GM19035 (cell line): ENCODE data around the gene NEDD4L.

Experiments
- ATAC-seq: cut with Tn5 transposase; IDR thresholded peaks from one replicate; pipeline ENCODE4 v1.9.1; 2021; ENCODE audit not compliant: unreplicated experiment

NEDD4L gene

DNA sequence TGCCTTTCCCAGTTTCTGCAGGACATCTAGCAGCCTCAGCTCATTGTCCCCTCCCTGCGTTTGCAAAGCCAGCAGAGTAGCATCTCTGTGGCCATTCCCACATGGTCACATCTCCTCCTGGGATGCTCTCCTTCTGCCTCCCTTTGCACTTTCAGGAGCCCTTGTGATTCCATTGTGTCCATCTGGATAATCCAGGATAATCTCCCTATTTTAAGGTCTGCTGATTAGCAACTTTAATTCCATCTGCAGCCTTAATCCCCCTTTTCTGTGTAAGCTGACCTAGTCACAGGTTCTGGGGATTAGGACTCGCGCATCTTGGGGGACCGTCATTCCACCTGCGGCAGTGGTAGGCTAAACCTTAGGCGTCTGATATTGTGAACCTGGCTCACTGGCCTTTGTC is 70.7 kb downstream of the NEDD4L start:
- no peak for ATAC-seq

- ATAC-seq, result no peak
Measured at GRCh38 chr18:58116818-58117217, 72.8 kb downstream of the NEDD4L start.

- no peak for ATAC-seq
Measured at GRCh38 chr18:58117786-58118403, 73.9 kb downstream of the NEDD4L start.

- no peak for ATAC-seq
Measured at GRCh38 chr18:58118536-58118935, 74.5 kb downstream of the NEDD4L start.

DNA sequence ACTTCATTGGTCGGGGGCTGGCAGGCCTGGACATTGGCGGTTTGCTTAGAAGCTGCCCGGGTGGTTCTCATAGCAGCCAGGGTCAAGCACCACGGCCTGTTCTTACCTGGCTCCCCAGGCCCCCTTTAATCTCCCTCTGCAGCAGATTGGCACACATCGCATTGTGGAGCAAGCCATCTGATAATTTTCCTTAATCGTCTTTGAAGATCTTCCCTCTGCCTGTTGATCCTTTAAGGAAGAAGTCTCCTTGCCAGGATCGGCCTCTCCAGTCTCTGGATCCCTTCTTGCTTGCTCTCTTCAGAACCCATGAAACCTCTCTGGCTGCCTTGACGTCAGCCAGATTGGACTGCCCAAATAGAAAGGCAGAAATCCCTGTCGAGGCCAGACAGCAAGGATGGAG is 75.8 kb downstream of the NEDD4L start:
- no peak for ATAC-seq

GRCh38 chr18:58124475-58124874 is 80.4 kb downstream of the NEDD4L start:
- no peak for ATAC-seq

DNA sequence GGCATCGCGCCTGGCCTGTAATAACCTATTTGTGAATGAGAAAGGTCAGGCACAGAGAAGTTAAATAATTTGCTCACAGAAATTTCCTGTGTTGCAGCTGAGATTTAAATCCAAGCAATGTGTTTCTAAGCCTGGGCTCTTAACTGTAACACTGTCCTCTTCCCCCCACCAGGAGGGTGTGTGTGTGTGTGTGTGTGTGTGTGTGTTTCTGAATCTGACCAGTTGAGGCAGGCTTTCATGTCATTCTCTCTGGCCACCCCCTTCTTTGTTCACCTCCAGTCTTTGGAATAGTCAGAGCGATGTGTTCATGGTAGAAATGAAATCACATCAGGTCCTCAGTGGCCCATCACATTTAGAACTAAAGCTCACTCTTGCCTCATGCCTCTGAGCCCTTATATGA is 81.2 kb downstream of the NEDD4L start:
- no peak for ATAC-seq

DNA sequence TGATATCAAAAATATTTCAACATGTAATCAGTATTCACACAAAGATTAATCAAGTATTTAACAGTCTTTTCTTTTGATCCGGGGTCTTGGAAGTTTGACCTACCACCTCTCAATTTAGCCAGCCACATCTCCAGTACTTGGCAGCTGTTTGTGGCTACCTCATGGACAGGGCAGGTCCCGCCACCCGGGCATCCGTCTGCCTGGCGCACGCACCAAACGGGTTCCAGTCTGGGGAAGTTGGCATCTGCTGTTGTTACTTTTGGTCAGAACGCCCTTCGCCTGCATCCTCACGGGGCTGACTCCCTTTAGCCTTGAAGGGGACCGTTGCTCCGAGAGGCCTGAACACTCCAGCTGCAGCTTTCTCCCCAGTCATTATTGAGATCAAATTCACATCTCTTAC is 81.7 kb downstream of the NEDD4L start:
- ATAC-seq, result no peak

GRCh38 chr18:58128381-58129374 is 84.7 kb downstream of the NEDD4L start:
- ATAC-seq, result no peak

- no peak for ATAC-seq
Measured at GRCh38 chr18:58132595-58133261, 88.7 kb downstream of the NEDD4L start.

- no peak for ATAC-seq
Measured at GRCh38 chr18:58135183-58135641, 91.2 kb downstream of the NEDD4L start.

DNA sequence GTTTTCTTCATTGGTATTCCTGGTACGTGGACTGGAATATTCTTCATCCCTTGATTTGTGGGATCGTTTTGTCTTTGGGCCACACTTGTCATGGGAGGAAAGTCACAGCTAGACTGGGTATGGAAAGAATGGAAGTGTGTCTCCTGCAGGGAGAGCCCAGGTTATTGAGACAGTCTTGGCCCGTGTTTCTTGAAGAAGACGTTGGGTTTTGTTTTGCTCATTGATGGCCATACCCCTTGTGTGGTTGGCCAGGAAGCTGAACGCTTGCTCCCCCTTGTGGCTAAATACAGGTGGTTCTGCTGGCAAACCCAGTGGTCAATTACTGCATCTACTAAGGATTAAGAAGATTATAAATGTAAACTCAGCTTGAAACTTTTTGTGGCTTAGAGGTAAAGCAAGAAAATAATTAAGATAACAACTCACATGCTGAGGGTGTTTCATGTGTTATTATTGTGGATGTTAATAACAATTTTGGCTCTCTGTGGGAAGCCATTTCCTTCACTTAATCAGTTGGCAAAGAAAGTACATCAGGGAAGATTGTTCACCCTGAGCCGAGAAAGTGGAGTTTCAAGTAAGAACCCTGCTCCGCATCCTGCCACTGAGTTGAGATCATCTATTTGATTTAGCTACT is 91.8 kb downstream of the NEDD4L start:
- ATAC-seq, result peak; percentile 91

- ATAC-seq, result no peak
Measured at GRCh38 chr18:58136879-58137278, 92.9 kb downstream of the NEDD4L start.

- ATAC-seq, result no peak
Measured at GRCh38 chr18:58139459-58140386, 95.7 kb downstream of the NEDD4L start.

DNA sequence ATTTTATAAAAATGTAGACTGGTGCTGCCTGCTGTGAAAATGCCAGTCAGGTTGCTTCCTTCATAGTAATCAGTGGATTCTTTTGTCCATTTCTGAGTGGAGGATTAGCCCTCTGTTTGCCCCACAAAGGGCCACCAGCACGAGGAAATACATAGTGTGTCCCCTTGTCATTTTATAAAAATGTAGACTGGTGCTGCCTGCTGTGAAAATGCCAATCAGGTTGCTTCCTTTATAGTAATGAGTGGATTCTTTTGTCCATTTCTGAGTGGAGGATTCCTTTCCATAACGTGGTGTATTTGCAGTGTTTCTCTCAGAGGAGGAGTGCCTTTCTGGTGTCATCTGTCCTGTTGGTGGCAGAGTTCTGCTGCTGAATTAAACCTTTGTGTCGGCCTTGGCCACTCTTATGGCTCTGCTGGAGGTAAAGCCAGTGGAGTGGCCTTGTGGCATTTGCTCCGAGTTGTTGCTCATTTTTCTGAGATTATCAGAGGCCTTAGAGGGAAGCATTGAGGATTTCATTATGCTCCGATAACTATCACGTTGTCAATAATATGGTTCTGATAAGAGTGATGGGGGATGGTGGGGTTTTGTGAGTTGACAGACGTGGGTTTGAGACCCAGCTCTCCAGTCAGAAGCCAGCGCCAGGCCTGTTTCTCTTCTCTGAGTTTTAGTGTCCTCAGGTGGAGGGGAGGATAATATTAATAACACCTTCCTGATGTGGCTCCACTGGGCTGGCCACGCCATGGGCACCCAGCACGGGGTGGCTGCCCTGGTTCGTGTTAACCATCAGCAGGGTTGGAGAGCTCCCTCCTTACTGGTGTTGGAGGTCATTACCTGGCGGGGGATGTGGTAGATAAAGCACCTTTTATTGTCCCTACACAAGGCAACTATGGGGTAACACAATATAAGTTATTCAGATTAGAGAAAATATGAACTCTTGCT is 96.6 kb downstream of the NEDD4L start:
- no peak for ATAC-seq

- no peak for ATAC-seq
Measured at GRCh38 chr18:58143386-58143785, 99.4 kb downstream of the NEDD4L start.

DNA sequence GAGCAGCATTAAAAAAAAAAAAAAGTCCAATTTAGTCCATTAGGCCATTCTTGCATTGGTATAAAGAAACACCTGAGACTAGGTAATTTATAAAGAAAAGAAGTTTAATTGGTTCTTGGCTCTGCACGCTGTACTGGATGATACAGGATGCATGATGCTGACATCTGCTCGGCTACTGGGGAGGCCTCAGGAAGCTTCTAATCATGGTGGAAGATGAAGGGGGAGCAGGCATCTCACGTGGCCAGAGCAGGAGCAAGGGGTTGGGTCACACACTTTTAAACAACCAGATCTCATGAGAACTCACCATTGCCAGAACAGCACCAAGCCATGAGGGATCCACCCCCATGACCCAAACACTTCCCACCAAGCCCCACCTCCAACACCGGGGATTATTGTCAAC is 100.1 kb downstream of the NEDD4L start:
- ATAC-seq, result no peak

GRCh38 chr18:58144671-58145285 is 100.8 kb downstream of the NEDD4L start:
- ATAC-seq, result no peak

- no peak for ATAC-seq
Measured at GRCh38 chr18:58146099-58146498, 102.1 kb downstream of the NEDD4L start.
